ENCODE data around the gene LRRFIP1.
"Not testable (repeated sequence)": the region's sequence is repeated elsewhere in the genome, so short reads cannot be mapped to it uniquely, and the experiment has no call there.

LRRFIP1 gene

GRCh38 chr2:237754182-237754581 lies 126.8 kb downstream of the LRRFIP1 start:
- no peak for DNase-seq

GRCh38 chr2:237754626-237755248 lies 127.3 kb downstream of the LRRFIP1 start:
- DNase-seq, result no peak

- DNase-seq, result no peak
Observed at GRCh38 chr2:237757616-237758015, 130.2 kb downstream of the LRRFIP1 start.

DNA sequence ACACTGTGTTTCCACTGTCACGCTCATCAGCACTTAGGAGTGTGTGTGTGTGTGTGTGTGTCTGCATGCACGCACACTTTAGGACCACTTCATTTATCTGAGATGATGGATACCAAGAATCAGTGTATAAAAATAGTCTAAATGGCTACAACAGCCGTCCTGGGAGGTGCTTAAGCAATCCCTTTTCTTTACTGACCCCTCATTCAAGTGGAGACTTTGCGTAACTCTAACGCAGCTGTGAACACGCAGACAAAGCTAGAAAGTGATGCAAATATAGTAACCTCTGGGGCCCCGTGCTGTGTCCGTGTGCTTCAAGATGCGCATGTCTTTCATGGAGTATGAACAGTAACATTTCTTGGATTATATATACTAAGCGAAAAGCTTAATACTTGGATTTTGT lies 130.8 kb downstream of the LRRFIP1 start:
- no peak for DNase-seq

GRCh38 chr2:237759176-237759575 lies 131.8 kb downstream of the LRRFIP1 start:
- DNase-seq, result no peak

- DNase-seq, result no peak
Observed at GRCh38 chr2:237760506-237761502, 133.4 kb downstream of the LRRFIP1 start.

DNA sequence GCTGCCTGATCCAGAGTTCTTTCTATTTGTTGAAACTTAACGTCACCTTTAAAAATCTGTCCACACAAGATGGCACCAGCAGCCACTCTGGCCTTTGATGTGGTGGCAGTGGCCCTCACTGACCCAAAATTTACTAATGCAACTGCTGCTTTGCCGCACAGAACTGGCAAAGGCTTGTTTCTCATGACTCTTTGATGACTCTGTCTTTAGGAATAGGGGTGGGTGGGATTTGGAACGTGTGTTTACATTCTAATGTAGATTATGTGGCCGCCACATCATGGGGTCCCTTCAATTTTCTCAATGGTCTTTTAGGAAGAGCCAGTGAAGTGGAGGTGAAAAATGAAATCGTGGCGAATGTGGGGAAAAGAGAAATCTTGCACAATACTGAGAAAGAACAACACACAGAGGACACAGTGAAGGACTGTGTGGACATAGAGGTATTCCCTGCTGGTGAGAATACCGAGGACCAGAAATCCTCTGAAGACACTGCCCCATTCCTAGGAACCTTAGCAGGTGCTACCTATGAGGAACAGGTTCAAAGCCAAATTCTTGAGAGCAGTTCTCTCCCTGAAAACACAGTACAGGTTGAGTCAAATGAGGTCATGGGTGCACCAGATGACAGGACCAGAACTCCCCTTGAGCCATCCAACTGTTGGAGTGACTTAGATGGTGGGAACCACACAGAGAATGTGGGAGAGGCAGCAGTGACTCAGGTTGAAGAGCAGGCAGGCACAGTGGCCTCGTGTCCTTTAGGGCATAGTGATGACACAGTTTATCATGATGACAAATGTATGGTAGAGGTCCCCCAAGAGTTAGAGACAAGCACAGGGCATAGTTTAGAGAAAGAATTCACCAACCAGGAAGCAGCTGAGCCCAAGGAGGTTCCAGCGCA lies 135.2 kb downstream of the LRRFIP1 start:
- DNase-seq, result not testable (repeated sequence)

GRCh38 chr2:237763812-237764211 lies 136.4 kb downstream of the LRRFIP1 start:
- DNase-seq, result no peak

GRCh38 chr2:237765122-237765521 lies 137.7 kb downstream of the LRRFIP1 start:
- not testable (repeated sequence) for DNase-seq

GRCh38 chr2:237765875-237766274 lies 138.5 kb downstream of the LRRFIP1 start:
- DNase-seq, result no peak

DNA sequence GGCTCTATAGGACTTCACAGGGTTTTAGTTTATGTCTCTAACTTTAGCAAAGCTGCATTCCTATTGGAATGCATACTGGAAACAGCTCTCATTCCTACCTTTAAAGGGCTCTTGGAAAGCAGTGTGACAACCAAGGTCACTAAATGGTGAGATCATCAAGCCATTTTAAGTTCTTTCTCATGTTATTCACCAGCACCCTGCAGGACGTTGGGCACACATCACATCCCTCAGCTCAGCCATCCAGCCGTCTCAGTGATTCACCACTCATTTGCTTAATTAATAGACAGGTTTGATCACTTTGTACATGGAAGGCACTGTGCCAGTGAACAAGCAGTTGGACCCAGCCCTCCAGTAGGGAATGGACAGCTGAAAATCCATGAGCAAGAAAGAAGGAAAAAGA lies 139.0 kb downstream of the LRRFIP1 start:
- no peak for DNase-seq

GRCh38 chr2:237772513-237772912 lies 145.1 kb downstream of the LRRFIP1 start:
- DNase-seq, result no peak

GRCh38 chr2:237773826-237774225 lies 146.4 kb downstream of the LRRFIP1 start:
- DNase-seq, result no peak

- DNase-seq, result peak; percentile 51
Observed at GRCh38 chr2:237774811-237775553, 147.6 kb downstream of the LRRFIP1 start.

DNA sequence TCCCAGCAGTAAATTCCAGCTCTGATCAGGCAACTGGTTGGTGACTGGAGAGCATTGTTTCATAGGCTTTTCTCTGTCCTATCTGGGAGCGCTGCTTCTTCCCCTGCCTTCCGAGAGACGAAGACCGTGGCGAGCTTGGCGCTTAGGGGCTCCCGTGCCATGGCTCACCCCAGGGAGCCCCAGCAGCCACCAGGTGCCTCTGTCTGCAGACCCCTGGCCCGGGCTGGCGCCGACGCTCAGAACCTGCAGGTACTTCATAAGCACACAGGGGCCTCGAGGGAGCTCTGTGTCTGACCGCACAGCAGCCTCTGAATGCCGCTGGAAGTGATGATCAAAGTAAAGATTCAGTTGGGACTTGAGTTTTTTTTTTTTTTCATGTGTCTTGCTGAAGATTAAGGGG lies 152.1 kb downstream of the LRRFIP1 start:
- no peak for DNase-seq

DNA sequence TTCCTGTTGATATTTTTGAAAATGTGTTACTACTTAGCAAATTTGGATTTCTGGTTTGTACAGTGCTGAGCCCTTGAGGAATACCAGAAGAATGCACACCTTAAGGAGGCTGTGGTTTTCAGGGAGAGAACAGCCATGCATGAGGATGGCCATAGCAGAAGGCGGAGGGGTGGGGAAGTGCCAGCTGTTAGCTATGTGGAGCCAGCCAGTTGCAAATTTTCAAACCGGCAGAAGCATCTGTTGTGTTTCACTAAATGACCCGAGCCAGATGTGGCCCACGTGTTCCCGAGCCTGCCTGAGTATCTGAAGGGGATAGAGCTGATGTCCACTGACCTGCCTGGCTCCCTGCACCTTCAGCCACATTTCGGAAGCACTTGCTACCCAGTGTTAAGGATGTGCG lies 154.8 kb downstream of the LRRFIP1 start:
- DNase-seq, result no peak

DNA sequence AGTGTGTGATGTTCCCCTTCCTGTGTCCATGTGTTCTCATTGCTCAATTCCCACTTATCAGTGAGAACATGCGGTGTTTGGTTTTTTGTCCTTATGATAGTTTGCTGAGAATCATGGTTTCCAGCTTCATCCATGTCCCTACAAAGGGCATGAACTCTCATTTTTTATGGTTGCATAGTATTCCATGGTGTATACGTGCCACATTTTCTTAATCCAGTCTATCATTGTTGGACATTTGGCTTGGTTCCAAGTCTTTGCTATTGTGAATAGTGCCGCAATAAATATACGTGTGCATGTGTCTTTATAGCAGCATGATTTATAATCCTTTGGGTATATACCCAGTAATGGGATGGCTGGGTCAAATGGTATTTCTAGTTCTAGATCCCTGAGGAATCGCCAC lies 156.3 kb downstream of the LRRFIP1 start:
- not testable (repeated sequence) for DNase-seq

GRCh38 chr2:237786936-237787335 lies 159.5 kb downstream of the LRRFIP1 start:
- DNase-seq, result no peak

- DNase-seq, result no peak
Observed at GRCh38 chr2:237790353-237790752, 163.0 kb downstream of the LRRFIP1 start.

DNA sequence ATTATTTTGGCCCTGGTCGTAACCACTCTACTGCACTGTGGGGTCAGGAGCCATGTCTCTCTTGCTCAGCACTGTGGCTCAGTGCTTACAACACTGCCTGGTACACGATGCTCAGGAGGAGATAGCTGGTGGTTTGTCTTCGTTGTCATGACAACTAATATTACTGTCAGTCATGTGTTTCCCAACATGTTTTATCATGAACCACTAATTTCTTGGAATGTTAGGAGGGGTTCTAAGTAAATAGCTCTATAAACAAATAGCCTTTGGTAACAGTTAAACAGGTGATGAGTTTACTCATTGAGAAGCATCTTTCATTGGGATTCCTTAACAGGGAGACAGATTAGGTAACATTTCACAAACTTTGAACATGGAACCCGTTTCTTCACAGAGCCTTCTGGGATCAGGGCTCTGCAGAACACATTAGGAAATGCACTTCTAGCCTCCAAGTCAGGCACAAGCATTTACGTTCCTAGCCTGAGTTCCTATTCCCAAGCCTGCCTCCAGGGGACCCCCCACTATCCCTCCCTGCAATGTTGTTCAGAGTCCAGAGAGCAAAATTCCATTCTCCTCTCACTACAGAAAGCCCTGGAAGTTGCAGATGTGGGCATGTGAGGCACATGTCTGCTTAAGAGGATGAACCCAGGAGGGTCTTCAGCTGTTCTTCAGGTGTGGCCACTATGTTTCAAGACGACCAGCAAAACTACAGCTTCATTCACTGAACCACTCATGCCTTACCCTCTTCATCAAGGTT lies 164.8 kb downstream of the LRRFIP1 start:
- no peak for DNase-seq

DNA sequence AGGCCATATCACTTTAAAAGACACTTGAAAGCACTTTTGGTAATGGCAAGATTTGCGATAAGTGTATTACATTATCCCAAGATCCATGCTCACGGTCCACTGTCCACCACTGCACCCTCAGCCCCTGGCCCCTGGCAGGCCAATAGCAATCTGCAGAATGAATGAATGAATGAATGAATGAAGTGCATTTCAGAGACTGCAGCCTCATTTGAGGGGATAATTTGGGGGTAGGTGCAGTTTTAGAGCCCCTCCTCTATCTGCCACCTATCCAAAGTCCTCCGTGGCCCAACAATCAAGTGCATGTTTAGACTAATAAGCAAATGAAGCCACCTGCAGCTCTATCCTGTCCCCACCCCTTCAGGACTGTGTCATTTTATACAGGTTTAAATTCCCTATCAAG lies 169.9 kb downstream of the LRRFIP1 start:
- DNase-seq, result no peak

Data from retina (tissue), 1 donor.